Amygdala (tissue), 56 donors: Measurements from ENCODE around the gene DHX9.
"Not testable (repeated sequence)": the region's sequence is repeated elsewhere in the genome, so short reads cannot be mapped to it uniquely, and the experiment has no call there.

ENCODE experiments used
- DNase-seq, 56 donors: peaks; one replicate each; lab custom pipeline; 2025; lab: John Stamatoyannopoulos, UW

The DHX9 gene

GRCh38 chr1:182886985-182887384 lies 47.8 kb downstream of the DHX9 start:
- DNase-seq: no peak

- no peak for DNase-seq
Measured at GRCh38 chr1:182888736-182889531, 49.8 kb downstream of the DHX9 start.

GRCh38 chr1:182889997-182890396 lies 50.9 kb downstream of the DHX9 start:
- DNase-seq: no peak

GRCh38 chr1:182890927-182891610 lies 51.9 kb downstream of the DHX9 start:
- no peak for DNase-seq

- no peak for DNase-seq
Measured at GRCh38 chr1:182897696-182898095, 58.5 kb downstream of the DHX9 start.

GRCh38 chr1:182901946-182902345 lies 62.8 kb downstream of the DHX9 start:
- not testable (repeated sequence) for DNase-seq

GRCh38 chr1:182905321-182905720 lies 66.2 kb downstream of the DHX9 start:
- no peak for DNase-seq

GRCh38 chr1:182909578-182909977 lies 70.4 kb downstream of the DHX9 start:
- no peak for DNase-seq

- DNase-seq: no peak
Measured at GRCh38 chr1:182910143-182910542, 71.0 kb downstream of the DHX9 start.

- no peak for DNase-seq
Measured at GRCh38 chr1:182913401-182913800, 74.3 kb downstream of the DHX9 start.

- DNase-seq: no peak
Measured at GRCh38 chr1:182917378-182917777, 78.2 kb downstream of the DHX9 start.

- no peak for DNase-seq
Measured at GRCh38 chr1:182925661-182926060, 86.5 kb downstream of the DHX9 start.

- DNase-seq: no peak
Measured at GRCh38 chr1:182927693-182928433, 88.7 kb downstream of the DHX9 start.

- no peak for DNase-seq
Measured at GRCh38 chr1:182930985-182931384, 91.8 kb downstream of the DHX9 start.

GRCh38 chr1:182935716-182936115 lies 96.6 kb downstream of the DHX9 start:
- no peak for DNase-seq
